CD4-positive, alpha-beta T cell treated with Interleukin-17A for 4 hours (primary cell): ENCODE data around the gene ICAM3.
A peak's percentile ranks its signal among the peaks of the same experiment; 100 is the strongest.

ENCODE experiments used
- DNase-seq: peaks from one replicate; pipeline ENCODE4 v3.0.0-alpha.2; 2020; ENCODE audit warnings: mixed read lengths

ICAM3 gene

DNA sequence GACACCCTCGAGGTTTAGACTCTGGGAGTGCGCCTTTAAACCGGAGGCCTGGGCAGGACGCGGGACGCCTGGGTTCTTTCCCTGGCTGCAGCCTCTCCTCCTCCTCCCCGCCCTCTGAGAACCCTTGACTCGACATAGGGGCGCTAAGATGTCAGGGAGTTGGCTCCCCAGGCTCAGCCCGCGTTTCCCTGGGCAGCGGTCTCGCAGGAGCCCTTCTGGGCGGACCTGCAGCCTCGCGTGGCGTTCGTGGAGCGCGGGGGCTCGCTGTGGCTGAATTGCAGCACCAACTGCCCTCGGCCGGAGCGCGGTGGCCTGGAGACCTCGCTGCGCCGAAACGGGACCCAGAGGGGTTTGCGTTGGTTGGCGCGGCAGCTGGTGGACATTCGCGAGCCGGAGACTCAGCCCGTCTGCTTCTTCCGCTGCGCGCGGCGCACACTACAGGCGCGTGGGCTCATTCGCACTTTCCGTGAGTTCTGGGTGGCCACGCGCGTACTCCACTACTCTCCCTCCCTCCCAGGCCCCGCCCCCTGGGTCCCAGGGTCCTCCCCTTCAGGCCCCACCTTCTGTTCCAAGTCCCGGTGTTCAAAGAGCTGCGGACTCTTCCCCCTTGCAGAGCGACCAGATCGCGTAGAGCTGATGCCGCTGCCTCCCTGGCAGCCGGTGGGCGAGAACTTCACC, 48.4 kb downstream of the ICAM3 start:
- peak; percentile 68 for DNase-seq

DNA sequence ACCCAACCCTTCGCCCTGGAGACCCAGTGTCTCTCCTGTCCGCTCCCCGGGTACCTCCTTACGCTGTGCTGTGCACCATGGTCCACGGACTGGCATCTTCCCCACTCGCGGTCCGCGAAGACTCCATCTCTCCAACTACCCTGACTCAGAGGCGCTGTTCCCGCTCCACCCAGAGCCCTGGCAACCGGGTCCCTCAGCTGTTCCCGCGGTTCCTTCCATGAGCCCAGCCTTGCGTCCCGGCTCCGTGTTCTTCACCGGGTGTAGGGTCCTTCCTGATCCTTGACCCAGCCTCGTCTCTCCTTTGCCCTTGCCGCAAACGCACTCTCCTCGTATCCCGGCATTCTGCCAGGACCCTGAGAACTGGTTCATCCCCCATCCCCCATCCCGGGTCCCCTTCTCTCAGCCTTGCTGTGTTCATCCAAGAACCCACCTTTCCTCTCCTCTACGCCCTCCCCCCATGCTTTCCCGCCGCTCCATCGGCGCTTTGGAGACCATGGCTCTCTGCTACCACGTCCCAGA, 49.0 kb downstream of the ICAM3 start:
- no peak for DNase-seq

DNA sequence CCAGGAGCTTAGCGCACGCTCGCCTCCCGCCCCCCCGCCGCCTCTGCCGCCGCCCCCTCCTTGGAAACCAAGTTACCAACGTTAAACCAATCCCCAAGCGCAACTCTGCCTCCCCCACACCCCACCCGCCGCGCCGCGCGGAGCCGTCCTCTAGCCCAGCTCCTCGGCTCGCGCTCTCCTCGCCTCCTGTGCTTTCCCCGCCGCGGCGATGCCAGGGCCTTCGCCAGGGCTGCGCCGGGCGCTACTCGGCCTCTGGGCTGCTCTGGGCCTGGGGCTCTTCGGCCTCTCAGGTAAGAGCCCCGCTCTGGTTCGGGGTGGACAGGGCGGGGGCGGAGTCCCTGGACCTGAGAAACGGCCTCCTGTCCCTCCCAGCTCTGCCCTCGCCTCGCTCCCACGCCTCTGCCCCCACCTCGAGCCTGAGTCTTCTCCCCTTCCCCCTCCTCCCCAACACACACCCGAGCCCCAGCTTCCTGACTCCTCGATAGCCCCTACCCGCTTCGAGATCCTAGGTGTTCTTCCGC, 49.5 kb downstream of the ICAM3 start, which contains the start of gene ICAM5:
ICAM5 (plus strand) TSS at position 117 of the 521 bp plus-strand sequence; CDS start at position 209, 92 bp downstream.
- DNase-seq, result peak; percentile 42

DNA sequence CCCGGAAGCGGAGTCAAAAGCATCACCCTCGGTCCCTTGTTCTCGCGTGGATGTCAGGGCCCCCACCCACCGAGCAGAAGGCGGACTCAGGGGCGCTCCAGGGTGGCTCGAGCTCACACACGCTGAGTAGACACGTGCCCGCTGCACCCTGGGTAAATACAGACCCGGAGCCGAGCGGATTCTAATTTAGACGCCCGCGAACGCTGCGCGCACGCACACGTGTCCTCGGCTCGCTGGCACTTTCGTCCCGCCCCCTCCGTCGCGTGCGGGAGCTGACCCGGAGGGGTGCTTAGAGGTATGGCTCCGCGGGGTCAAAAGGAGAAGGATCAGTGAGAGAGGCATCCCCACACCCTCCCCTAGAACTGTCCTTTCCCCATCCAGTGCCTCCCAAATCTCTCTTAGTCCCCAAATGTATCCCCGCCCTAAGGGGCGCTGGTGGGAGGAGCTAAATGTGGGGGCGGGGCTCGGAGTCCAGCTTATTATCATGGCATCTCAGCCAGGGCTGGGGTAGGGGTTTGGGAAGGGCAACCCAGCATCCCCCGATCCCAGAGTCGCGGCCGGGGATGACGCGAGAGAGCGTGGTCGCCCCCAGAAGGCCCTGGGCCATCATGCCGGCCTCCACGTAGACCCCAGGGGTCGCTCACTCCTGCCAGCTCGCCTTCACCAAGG, 50.1 kb downstream of the ICAM3 start:
- peak; percentile 60 for DNase-seq

DNA sequence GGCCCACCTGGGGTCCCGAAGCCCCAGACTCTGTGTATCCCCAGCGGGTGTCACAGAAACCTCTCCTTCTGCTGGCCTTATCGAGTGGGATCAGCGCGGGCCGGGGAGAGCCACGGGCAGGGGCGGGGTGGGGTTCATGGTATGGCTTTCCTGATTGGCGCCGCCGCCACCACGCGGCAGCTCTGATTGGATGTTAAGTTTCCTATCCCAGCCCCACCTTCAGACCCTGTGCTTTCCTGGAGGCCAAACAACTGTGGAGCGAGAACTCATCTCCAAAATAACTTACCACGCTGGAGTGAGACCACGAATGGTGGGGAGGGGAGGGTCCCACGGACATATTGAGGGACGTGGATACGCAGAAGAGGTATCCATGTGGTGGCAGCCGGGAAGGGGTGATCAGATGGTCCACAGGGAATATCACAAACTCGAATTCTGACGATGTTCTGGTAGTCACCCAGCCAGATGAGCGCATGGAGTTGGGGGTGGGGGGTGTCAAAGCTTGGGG, 50.7 kb downstream of the ICAM3 start:
- DNase-seq, result peak; percentile 56

DNA sequence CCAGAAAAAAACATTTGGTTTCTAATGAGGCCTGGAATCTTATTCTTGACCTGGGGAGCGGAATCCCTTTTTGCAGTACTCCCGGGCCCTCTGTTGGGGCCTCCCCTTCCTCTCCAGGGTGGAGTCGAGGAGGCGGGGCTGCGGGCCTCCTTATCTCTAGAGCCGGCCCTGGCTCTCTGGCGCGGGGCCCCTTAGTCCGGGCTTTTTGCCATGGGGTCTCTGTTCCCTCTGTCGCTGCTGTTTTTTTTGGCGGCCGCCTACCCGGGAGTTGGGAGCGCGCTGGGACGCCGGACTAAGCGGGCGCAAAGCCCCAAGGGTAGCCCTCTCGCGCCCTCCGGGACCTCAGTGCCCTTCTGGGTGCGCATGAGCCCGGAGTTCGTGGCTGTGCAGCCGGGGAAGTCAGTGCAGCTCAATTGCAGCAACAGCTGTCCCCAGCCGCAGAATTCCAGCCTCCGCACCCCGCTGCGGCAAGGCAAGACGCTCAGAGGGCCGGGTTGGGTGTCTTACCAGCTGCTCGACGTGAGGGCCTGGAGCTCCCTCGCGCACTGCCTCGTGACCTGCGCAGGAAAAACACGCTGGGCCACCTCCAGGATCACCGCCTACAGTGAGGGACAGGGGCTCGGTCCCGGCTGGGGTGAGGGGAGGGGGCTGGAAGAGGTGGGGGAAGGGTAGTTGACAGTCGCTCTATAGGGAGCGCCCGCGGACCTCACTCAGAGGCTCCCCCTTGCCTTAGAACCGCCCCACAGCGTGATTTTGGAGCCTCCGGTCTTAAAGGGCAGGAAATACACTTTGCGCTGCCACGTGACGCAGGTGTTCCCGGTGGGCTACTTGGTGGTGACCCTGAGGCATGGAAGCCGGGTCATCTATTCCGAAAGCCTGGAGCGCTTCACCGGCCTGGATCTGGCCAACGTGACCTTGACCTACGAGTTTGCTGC, 52.4 kb downstream of the ICAM3 start, which contains the start of gene ICAM4:
ICAM4 (plus strand) TSS at position 153 of the 935 bp plus-strand sequence; CDS start at position 211, 58 bp downstream.
- peak; percentile 53 for DNase-seq

DNA sequence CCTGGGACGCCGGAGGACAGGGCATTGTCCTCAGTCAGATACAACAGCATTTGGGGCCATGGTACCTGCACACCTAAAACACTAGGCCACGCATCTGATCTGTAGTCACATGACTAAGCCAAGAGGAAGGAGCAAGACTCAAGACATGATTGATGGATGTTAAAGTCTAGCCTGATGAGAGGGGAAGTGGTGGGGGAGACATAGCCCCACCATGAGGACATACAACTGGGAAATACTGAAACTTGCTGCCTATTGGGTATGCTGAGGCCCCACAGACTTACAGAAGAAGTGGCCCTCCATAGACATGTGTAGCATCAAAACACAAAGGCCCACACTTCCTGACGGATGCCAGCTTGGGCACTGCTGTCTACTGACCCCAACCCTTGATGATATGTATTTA, 54.0 kb downstream of the ICAM3 start:
- DNase-seq, result no peak

DNA sequence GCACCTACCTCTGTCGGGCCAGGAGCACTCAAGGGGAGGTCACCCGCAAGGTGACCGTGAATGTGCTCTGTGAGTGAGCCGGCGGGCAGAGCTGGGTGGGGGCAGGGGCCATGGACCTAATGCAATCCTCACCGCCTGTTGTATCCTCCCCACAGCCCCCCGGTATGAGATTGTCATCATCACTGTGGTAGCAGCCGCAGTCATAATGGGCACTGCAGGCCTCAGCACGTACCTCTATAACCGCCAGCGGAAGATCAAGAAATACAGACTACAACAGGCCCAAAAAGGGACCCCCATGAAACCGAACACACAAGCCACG, 54.5 kb downstream of the ICAM3 start:
- DNase-seq, result no peak

DNA sequence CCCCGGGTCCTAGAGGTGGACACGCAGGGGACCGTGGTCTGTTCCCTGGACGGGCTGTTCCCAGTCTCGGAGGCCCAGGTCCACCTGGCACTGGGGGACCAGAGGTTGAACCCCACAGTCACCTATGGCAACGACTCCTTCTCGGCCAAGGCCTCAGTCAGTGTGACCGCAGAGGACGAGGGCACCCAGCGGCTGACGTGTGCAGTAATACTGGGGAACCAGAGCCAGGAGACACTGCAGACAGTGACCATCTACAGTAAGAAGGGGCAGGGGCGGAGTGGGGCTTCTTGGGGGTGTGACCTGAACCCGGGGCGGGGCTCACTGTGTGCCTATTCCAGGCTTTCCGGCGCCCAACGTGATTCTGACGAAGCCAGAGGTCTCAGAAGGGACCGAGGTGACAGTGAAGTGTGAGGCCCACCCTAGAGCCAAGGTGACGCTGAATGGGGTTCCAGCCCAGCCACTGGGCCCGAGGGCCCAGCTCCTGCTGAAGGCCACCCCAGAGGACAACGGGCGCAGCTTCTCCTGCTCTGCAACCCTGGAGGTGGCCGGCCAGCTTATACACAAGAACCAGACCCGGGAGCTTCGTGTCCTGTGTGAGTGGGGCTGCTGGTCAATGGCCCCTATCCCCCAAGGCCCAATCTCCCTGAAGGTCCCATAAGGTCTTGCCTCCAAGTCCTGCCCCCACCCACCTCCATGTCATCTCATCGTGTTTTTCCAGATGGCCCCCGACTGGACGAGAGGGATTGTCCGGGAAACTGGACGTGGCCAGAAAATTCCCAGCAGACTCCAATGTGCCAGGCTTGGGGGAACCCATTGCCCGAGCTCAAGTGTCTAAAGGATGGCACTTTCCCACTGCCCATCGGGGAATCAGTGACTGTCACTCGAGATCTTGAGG, 55.1 kb downstream of the ICAM3 start:
- DNase-seq, result no peak
